Breast epithelium (tissue), 3 donors: ENCODE data around the gene TMEM63B.

Experiments
- POLR2AphosphoS5 ChIP-seq, 3 donors: sonication (generic); formaldehyde crosslinking; IDR thresholded peaks; one replicate each; pipeline ENCODE4 v1.6.1; 2017; ENCODE audit warnings: antibody characterized with exemption in 3 of 3
- TF ChIP-seq, protein P1 (sequence below), 3 donors: fragments of 450-650 bp; IDR thresholded peaks; one replicate each; pipeline ENCODE4 v1.5.1; 2016 to 2017; ENCODE audit warnings: antibody characterized with exemption in 3 of 3, mild to moderate bottlenecking in 3 of 3, moderate library complexity in 3 of 3

DNA sequence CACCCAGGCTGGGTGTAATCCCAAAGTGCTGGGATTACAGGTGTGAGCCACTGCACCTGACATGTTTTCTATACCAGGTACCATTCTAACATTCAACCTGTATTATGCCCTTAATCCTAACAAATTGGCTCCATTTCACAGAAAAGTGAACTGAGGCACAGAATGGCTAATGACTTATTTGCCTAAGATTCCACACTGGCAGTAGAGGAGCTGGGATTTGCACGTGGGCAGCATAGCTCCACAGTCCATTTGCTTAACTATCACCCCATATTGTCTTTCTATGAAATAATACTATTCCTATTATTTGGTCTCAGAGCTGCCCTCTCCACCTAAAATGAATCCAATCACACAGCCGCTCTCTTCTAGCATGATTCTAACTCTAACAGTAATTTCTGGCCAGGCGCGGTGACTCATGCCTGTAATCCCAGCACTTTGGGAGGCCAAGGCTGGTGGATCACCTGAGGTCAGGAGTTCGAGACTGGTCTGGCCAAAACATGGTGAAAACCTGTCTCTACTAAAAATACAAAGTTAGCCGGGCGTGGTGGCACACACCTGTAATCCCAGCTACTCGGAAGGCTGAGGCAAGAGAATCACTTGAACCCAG lies 66.1 kb downstream of the TMEM63B start:
- TF ChIP-seq, protein P1, sequence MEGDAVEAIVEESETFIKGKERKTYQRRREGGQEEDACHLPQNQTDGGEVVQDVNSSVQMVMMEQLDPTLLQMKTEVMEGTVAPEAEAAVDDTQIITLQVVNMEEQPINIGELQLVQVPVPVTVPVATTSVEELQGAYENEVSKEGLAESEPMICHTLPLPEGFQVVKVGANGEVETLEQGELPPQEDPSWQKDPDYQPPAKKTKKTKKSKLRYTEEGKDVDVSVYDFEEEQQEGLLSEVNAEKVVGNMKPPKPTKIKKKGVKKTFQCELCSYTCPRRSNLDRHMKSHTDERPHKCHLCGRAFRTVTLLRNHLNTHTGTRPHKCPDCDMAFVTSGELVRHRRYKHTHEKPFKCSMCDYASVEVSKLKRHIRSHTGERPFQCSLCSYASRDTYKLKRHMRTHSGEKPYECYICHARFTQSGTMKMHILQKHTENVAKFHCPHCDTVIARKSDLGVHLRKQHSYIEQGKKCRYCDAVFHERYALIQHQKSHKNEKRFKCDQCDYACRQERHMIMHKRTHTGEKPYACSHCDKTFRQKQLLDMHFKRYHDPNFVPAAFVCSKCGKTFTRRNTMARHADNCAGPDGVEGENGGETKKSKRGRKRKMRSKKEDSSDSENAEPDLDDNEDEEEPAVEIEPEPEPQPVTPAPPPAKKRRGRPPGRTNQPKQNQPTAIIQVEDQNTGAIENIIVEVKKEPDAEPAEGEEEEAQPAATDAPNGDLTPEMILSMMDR (IDR thresholded peaks at IDR 0.05) = no peak
- no peak for TF ChIP-seq POLR2AphosphoS5 (IDR thresholded peaks at IDR 0.05)
